Upper lobe of left lung (tissue), 6 donors: ENCODE measurements around the gene FMN2. TPM values are rescaled to one million over a fixed set of nuclear protein-coding genes. Genes with fewer than 3 reads are reported as not detected.

Experiments
- ATAC-seq, 2 donors: fragments of 200-7000 bp; cut with Tn5 transposase; one replicate each; pipeline ENCODE4 v1.9.1; 2022; ENCODE audit warnings: mild to moderate bottlenecking in 2 of 2, moderate library complexity in 2 of 2; ENCODE audit not compliant: low FRiP score in 2 of 2
- DNase-seq, 2 donors: peaks; one replicate each; pipeline ENCODE4 v3.0.0-alpha.2; 2019 to 2020
- H3K27ac ChIP-seq, 4 donors: fragments of 200-600 bp; sonication (generic); one replicate each; pipeline ENCODE4 v1.5.1; 2016 to 2019
- H3K27me3 ChIP-seq, 4 donors: fragments of 200-600 bp; sonication (generic); one replicate each; pipeline ENCODE4 v1.5.1; 2017 to 2019
- H3K36me3 ChIP-seq, 4 donors: fragments of 200-600 bp; sonication (generic); one replicate each; pipeline ENCODE4 v1.5.1; 2016 to 2019
- H3K4me1 ChIP-seq, 4 donors: fragments of 200-600 bp; sonication (generic); one replicate each; pipeline ENCODE4 v1.5.1; 2018 to 2019
- H3K4me3 ChIP-seq, 4 donors: fragments of 200-600 bp; sonication (generic); one replicate each; pipeline ENCODE4 v1.5.1; 2017 to 2019; ENCODE audit warnings: mild to moderate bottlenecking in 2 of 4, moderate library complexity in 1 of 4
- H3K9me3 ChIP-seq, 4 donors: fragments of 200-600 bp; sonication (generic); one replicate each; pipeline ENCODE4 v1.5.1; 2018 to 2019
- EP300 ChIP-seq, 4 donors: sonication (generic); formaldehyde crosslinking; IDR thresholded peaks; one replicate each; pipeline ENCODE4 v1.5.1; 2017; ENCODE audit warnings: antibody characterized with exemption in 4 of 4, control low read depth in 2 of 4
- POLR2A ChIP-seq, 4 donors: fragments of 450-650 bp; IDR thresholded peaks; one replicate each; pipeline ENCODE4 v1.5.1; 2016 to 2017; ENCODE audit warnings: antibody characterized with exemption in 4 of 4, mild to moderate bottlenecking in 2 of 4
- POLR2AphosphoS5 ChIP-seq, 2 donors: sonication (generic); formaldehyde crosslinking; IDR thresholded peaks; one replicate each; pipeline ENCODE4 v1.5.1; 2017; ENCODE audit warnings: antibody characterized with exemption in 2 of 2
- WGBS, 2 donors: methylation state at CpG; one replicate each; pipeline ENCODE4 v1.1.5; 2017 to 2018; 5-methylcytosine and 5-hydroxymethylcytosine counted together
- total RNA-seq, 6 donors: library from RNA; depleted of rRNA in 4 of 6; stranded (reverse); fragments of >200 nt in 4 of 6; gene quantifications; one replicate each; pipeline versions ENCODE4 v1.1.0 to v1.2.1, GENCODE V29; 2016 to 2021
- TF ChIP-seq, protein P1 (sequence below), 6 experiments: fragments of 450-650 bp in 4 of 6; fragments of 200-600 bp in 2 of 6; sonication (generic) in 2 of 6; IDR thresholded peaks; one replicate each; pipeline ENCODE4 v1.5.1; 2016 to 2019; ENCODE audit warnings: antibody characterized with exemption in 6 of 6
- donor health status: DM: no; HTN: no; CAD: no; lungs with moderate emphysema.
- donor health status: DM: no; HTN: yes; CAD: no; lungs with severe emphysema.

Gene FMN2
- total RNA-seq, 6 donors from 2014 or later, result 0.06 to 1.0 (median 0.54) TPM; not detected in 1

DNA sequence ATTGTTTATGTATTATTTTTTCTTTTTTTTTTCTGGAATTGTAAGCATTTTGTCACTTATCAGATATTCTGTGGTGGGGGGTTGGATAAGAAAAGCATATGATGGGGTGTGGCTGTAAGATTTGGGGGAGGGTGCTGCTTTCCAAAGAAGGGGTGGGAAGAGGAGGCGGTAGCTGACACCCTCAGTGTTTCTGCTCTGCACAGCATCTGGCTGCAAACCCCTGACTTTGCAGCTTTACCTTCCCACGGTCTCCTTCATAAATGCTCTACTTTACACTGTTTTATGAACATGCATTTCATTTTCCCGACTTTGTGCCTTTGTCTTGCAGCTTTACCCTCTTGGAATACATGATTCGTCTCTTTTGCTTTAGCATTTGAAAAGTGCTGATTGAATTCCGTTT is 7.6 kb downstream of the FMN2 start:
- H3K27ac ChIP-seq, result no peak overlapping the region
- TF ChIP-seq EP300 (IDR thresholded peaks at IDR 0.05) (no peak), POLR2A (IDR thresholded peaks at IDR 0.05) (no peak), POLR2AphosphoS5 (IDR thresholded peaks at IDR 0.05) (no peak)
- TF ChIP-seq, protein P1, sequence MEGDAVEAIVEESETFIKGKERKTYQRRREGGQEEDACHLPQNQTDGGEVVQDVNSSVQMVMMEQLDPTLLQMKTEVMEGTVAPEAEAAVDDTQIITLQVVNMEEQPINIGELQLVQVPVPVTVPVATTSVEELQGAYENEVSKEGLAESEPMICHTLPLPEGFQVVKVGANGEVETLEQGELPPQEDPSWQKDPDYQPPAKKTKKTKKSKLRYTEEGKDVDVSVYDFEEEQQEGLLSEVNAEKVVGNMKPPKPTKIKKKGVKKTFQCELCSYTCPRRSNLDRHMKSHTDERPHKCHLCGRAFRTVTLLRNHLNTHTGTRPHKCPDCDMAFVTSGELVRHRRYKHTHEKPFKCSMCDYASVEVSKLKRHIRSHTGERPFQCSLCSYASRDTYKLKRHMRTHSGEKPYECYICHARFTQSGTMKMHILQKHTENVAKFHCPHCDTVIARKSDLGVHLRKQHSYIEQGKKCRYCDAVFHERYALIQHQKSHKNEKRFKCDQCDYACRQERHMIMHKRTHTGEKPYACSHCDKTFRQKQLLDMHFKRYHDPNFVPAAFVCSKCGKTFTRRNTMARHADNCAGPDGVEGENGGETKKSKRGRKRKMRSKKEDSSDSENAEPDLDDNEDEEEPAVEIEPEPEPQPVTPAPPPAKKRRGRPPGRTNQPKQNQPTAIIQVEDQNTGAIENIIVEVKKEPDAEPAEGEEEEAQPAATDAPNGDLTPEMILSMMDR (IDR thresholded peaks at IDR 0.05), result no peak
- 52 to 60% methylated on average over 5 of the region's 5 CpGs for WGBS, 2 donors
- H3K4me1 ChIP-seq, result no peaks in the 10 kb centered on the region
- H3K9me3 ChIP-seq, result no peaks in the 10 kb centered on the region
- ATAC-seq, result no peak
- DNase-seq, result no peak
- H3K27me3 ChIP-seq, result no peaks in the 10 kb centered on the region
- no peak overlapping the region for H3K4me3 ChIP-seq
- no peaks in the 10 kb centered on the region for H3K36me3 ChIP-seq

DNA sequence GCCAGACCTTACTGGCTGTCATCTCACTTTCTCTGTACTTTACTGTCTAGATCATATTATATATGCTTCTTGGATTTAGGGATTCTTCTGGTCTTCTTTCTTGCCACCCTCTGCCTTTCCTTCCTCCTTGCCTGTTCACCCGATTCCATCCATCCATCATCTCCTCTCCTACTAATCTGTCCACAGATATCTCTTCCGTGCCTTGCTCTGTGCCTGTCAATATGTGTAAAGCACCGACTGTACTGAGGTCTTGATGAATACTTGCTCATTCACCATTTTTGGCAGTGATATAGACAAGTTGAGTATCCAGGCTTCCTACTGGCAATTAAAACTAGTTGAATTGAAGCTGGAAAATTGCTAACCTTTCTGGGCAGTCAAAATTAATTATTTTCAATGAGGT is 8.1 kb downstream of the FMN2 start:
- H3K27me3 ChIP-seq, result no peaks in the 10 kb centered on the region
- H3K4me1 ChIP-seq, result no peaks in the 10 kb centered on the region
- H3K9me3 ChIP-seq, result no peaks in the 10 kb centered on the region
- no peak overlapping the region for H3K27ac ChIP-seq
- H3K4me3 ChIP-seq, result no peak overlapping the region
- no peak for ATAC-seq
- TF ChIP-seq POLR2AphosphoS5 (IDR thresholded peaks at IDR 0.05) (no peak), POLR2A (IDR thresholded peaks at IDR 0.05) (no peak), EP300 (IDR thresholded peaks at IDR 0.05) (no peak)
- TF ChIP-seq, protein P1 (IDR thresholded peaks at IDR 0.05), result no peak
- WGBS, 2 donors, result 43 to 66% methylated on average over 3 of the region's 3 CpGs
- DNase-seq, result no peak
- no peaks in the 10 kb centered on the region for H3K36me3 ChIP-seq

DNA sequence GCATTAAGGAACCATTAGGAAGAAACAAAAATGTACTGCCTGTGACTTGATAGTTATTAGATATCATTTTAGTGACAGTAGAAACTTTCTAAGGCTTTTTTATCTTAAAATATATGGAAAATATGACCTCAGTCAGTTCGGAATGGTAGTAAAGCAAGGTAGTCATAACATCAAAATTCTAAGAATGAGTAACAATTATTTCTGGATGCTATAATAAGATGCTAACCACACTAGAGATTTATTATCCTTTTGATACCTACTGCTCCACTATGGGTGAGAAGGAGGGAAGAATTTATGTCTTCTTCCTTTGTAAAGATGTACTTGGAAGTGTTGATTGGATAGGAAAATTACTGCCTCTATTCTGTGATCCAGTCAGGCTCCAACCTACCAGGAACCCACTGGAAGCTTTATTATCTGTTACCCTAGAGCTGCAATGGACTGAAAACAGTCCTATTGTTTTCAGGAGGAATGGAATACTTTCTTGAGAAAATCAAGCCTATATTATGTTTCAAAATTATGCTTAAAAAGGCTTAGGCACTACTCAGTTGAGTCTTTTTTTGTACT is 8.8 kb downstream of the FMN2 start:
- Histone ChIP-seq H3K9me3 (no peaks in the 10 kb centered on the region), H3K4me3 (no peak overlapping the region), H3K4me1 (no peaks in the 10 kb centered on the region), H3K36me3 (no peaks in the 10 kb centered on the region), H3K27me3 (no peaks in the 10 kb centered on the region), H3K27ac (no peak overlapping the region)
- WGBS, 2 donors, result 75 to 91% methylated on average over 1 of the region's 1 CpG
- DNase-seq, result no peak
- TF ChIP-seq, protein P1 (IDR thresholded peaks at IDR 0.05), result no peak
- TF ChIP-seq POLR2A (IDR thresholded peaks at IDR 0.05) (no peak), POLR2AphosphoS5 (IDR thresholded peaks at IDR 0.05) (no peak), EP300 (IDR thresholded peaks at IDR 0.05) (no peak)
- no peak for ATAC-seq

DNA sequence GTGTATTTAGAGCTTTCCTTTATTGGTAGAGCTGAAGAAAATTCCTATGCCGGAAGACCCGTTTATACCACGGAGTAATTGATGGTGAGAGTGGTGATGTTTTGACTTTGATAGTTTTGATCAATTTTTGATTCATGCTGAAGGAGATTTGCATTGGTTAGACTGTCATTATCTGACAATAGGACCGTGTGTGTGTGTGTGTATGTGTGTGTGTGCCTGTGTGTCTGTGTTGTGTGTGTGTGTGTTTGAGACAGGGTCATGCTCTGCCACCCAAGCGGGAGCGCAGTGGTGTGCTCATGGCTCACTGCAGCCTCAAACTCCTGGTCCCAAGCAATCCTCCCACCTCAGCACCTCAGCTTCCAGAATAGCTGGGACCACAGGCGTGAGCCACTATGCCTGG is 9.6 kb downstream of the FMN2 start:
- no peak for ATAC-seq
- no peaks in the 10 kb centered on the region for H3K27me3 ChIP-seq
- H3K9me3 ChIP-seq, result no peaks in the 10 kb centered on the region
- no peak overlapping the region for H3K4me3 ChIP-seq
- WGBS, 2 donors, result 80 to 87% methylated on average over 7 of the region's 7 CpGs
- no peak for DNase-seq
- H3K4me1 ChIP-seq, result no peaks in the 10 kb centered on the region
- TF ChIP-seq, protein P1 (IDR thresholded peaks at IDR 0.05), result no peak
- TF ChIP-seq POLR2AphosphoS5 (IDR thresholded peaks at IDR 0.05) (no peak), POLR2A (IDR thresholded peaks at IDR 0.05) (no peak), EP300 (IDR thresholded peaks at IDR 0.05) (no peak)
- H3K36me3 ChIP-seq, result no peaks in the 10 kb centered on the region
- H3K27ac ChIP-seq, result no peak overlapping the region

DNA sequence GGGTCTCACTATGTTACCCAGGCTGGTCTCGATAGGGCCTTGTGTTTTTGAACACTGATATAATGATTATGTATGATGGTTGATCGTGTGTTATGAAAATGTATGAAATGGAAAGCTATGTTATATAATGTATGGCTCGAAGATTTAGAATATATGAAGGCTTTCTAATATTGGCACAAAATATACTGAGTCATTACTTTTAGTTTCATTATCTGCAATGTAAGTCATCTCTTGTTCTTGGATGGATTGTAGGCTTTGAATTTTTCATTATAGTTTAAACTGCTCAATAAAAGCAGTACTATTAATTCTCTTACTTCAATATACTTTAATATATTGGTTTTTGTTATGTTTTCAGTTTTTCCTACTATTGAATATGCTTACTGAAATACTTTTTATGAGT is 10.1 kb downstream of the FMN2 start:
- Histone ChIP-seq H3K4me3 (no peak overlapping the region), H3K4me1 (no peaks in the 10 kb centered on the region), H3K27me3 (no peaks in the 10 kb centered on the region), H3K9me3 (no peaks in the 10 kb centered on the region), H3K27ac (no peak overlapping the region), H3K36me3 (no peaks in the 10 kb centered on the region)
- WGBS, 2 donors, result 89 to 90% methylated on average over 3 of the region's 3 CpGs
- DNase-seq (no peak), ATAC-seq (no peak)
- TF ChIP-seq EP300 (IDR thresholded peaks at IDR 0.05), result no peak
